Endodermal cell (in vitro differentiated cells): ENCODE data around the gene YAP1. TPM values are rescaled to one million over a fixed set of nuclear protein-coding genes. Genes with fewer than 3 reads are reported as not detected.

Source experiments
- DNase-seq: peaks from one replicate; pipeline ENCODE4 v3.0.0-alpha.2; 2017
- H3K27ac ChIP-seq: 2 replicates; pipeline ENCODE4 v1.5.1; 2013; ENCODE audit warnings: mild to moderate bottlenecking, low read depth, low read length, moderate library complexity
- H3K27me3 ChIP-seq: 2 replicates; pipeline ENCODE4 v1.6.1; 2013; ENCODE audit warnings: mild to moderate bottlenecking, low read length, moderate library complexity; ENCODE audit not compliant: insufficient read depth, control insufficient read depth, poor library complexity, severe bottlenecking
- H3K36me3 ChIP-seq: 2 replicates; pipeline ENCODE4 v1.7.0; 2013; ENCODE audit warnings: mild to moderate bottlenecking, low read length, moderate library complexity; ENCODE audit not compliant: control insufficient read depth, insufficient read depth
- H3K4me1 ChIP-seq: one replicate; pipeline ENCODE4 v1.7.0; 2013; ENCODE audit warnings: low read length; ENCODE audit not compliant: control insufficient read depth, insufficient read depth
- H3K4me3 ChIP-seq: 2 replicates; pipeline ENCODE4 v1.5.1; 2013; ENCODE audit warnings: mild to moderate bottlenecking, low read length, moderate library complexity
- H3K9ac ChIP-seq: 2 replicates; pipeline ENCODE4 v1.6.1; 2013; ENCODE audit warnings: mild to moderate bottlenecking, low read length, moderate library complexity; ENCODE audit not compliant: poor library complexity, severe bottlenecking; ENCODE audit errors: extremely low read depth
- H3K9me3 ChIP-seq: 2 replicates; pipeline ENCODE4 v1.6.1; 2013; ENCODE audit warnings: mild to moderate bottlenecking, low read length, moderate library complexity; ENCODE audit not compliant: control insufficient read depth
- H3K27ac Mint-ChIP-seq: 2 replicates; pipeline ENCODE4 v1.8.0; 2020; ENCODE audit warnings: mixed read lengths
- H3K27me3 Mint-ChIP-seq: 2 replicates; pipeline ENCODE4 v1.8.0; 2021; ENCODE audit warnings: mild to moderate bottlenecking, mixed read lengths; ENCODE audit not compliant: insufficient read depth
- H3K36me3 Mint-ChIP-seq: 2 replicates; pipeline ENCODE4 v1.8.0; 2020; ENCODE audit warnings: low read depth, mixed read lengths
- H3K4me1 Mint-ChIP-seq: 2 replicates; pipeline ENCODE4 v1.8.0; 2020; ENCODE audit warnings: mixed read lengths
- H3K4me3 Mint-ChIP-seq: 2 replicates; pipeline ENCODE4 v1.8.0; 2020; ENCODE audit warnings: mild to moderate bottlenecking, moderate library complexity, mixed read lengths
- H3K9me3 Mint-ChIP-seq: 2 replicates; pipeline ENCODE4 v1.8.0; 2020; ENCODE audit warnings: mild to moderate bottlenecking, mixed read lengths
- WGBS, 2 experiments: methylation state at CpG; one replicate each; pipeline versions ENCODE4 v1.1.5 to v1.1.7; 2013; ENCODE audit warnings: missing lambda C conversion rate in 2 of 2, mixed read lengths in 1 of 2; ENCODE audit not compliant: insufficient coverage in 1 of 2, insufficient read length in 1 of 2; 5-methylcytosine and 5-hydroxymethylcytosine counted together
- total RNA-seq, 2 donors: library from RNA; stranded (reverse); fragmentation: NEBNext Ultra II Directional in 1 of 2; extraction: Animal tissue kit (Norgen Biotek cat#: 25700) in 1 of 2; gene quantifications; 2 replicates in 1 of 2; 3 replicates in 1 of 2; pipeline ENCODE4 v1.2.1, GENCODE V29; 2021
- TF ChIP-seq, protein P1 (sequence below): fragments of 200-600 bp; sonication (generic); conservative IDR thresholded peaks from 2 replicates; pipeline ENCODE4 v1.5.0; 2021; ENCODE audit warnings: antibody characterized with exemption, mild to moderate bottlenecking

Gene YAP1
- total RNA-seq, 2 donors from 2014 or later = 224 to 228 TPM

DNA sequence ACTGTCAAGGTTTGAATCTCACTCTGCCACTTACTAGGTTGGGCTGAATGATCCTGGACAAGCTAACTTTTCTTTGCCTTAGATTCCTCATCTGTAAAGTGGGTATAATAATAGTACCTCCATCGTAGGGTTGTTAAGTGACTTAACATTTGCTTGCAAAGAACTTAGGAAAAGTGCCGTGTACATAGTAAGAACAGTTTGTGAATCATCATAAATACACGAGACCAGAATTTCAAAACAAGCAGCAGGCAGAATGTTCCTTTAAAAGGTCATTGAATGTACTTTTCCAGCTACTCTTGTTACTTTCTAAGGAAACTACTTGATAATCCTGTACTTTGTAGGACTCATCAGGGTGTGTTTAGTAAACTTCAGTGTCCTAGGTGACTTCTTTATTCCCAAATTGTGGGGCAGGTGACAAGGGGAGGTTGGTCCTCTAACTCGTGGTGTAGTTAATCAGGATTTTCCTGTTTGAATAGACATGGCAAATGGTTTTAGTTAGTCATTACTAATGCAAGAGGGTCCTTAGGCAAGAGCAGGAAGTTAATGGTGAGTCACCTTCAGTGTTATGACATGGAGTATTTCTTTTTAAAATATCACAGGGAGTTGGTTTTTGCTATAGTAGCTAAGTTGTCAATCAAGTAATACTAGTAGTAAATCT is 67.9 kb downstream of the YAP1 start:
- Histone ChIP-seq H3K9ac (no peak overlapping the region), H3K4me3 (no peak overlapping the region), H3K36me3 (peaks cover 71% of the 10 kb centered on the region), H3K4me1 (peaks cover 4% of the 10 kb centered on the region), H3K27me3 (no peaks in the 10 kb centered on the region), H3K9me3 (peaks cover 12% of the 10 kb centered on the region), H3K27ac (no peak overlapping the region)
- Mint-ChIP-seq H3K4me1 (peaks cover 9% of the 10 kb centered on the region), H3K27me3 (no peaks in the 10 kb centered on the region), H3K36me3 (peaks cover 76% of the 10 kb centered on the region), H3K27ac (no peak overlapping the region), H3K4me3 (no peak overlapping the region), H3K9me3 (peaks cover 4% of the 10 kb centered on the region)
- TF ChIP-seq, protein P1, sequence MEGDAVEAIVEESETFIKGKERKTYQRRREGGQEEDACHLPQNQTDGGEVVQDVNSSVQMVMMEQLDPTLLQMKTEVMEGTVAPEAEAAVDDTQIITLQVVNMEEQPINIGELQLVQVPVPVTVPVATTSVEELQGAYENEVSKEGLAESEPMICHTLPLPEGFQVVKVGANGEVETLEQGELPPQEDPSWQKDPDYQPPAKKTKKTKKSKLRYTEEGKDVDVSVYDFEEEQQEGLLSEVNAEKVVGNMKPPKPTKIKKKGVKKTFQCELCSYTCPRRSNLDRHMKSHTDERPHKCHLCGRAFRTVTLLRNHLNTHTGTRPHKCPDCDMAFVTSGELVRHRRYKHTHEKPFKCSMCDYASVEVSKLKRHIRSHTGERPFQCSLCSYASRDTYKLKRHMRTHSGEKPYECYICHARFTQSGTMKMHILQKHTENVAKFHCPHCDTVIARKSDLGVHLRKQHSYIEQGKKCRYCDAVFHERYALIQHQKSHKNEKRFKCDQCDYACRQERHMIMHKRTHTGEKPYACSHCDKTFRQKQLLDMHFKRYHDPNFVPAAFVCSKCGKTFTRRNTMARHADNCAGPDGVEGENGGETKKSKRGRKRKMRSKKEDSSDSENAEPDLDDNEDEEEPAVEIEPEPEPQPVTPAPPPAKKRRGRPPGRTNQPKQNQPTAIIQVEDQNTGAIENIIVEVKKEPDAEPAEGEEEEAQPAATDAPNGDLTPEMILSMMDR = no peak
- DNase-seq = no peak
- WGBS, 2 experiments = 93 to 96% methylated on average over 4 of the region's 4 CpGs

DNA sequence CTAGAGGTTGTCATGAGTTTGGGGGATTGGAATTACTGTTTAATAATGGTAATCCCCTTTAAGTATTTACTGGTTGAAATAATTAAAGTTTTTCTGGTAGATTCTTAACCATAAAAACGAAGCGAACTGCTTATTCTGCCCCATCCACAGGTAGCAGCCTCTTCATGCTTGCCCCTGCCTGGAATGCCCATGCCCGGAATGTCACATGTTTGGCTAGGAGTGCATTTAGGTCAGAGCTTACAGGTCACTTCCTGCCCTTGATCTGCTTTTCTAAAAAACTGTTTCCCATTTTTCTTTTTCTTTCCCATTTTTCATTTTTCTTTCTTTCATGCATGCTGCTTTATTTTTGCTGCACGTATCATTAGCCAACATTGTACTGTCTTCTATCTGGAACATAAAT is 69.1 kb downstream of the YAP1 start:
- Histone ChIP-seq H3K9me3 (peaks cover 12% of the 10 kb centered on the region), H3K4me1 (peaks cover 4% of the 10 kb centered on the region), H3K27me3 (no peaks in the 10 kb centered on the region), H3K4me3 (no peak overlapping the region), H3K27ac (no peak overlapping the region), H3K9ac (no peak overlapping the region), H3K36me3 (peaks cover 69% of the 10 kb centered on the region)
- Mint-ChIP-seq H3K4me1 (peaks cover 16% of the 10 kb centered on the region), H3K4me3 (no peak overlapping the region), H3K27ac (no peak overlapping the region), H3K9me3 (peaks cover 4% of the 10 kb centered on the region), H3K27me3 (no peaks in the 10 kb centered on the region), H3K36me3 (peaks cover 75% of the 10 kb centered on the region)
- no peak for DNase-seq
- TF ChIP-seq, protein P1 = no peak
- WGBS, 2 experiments = 95 to 97% methylated on average over 4 of the region's 4 CpGs

GRCh38 chr11:102184269-102184987 is 74.2 kb downstream of the YAP1 start:
- H3K27ac Mint-ChIP-seq = peak overlapping the region; percentile 28

More at GRCh38 chr11:102184269-102184987, 74.2 kb downstream of the YAP1 start:
- Histone ChIP-seq H3K27me3 (no peaks in the 10 kb centered on the region), H3K4me1 (peaks cover 17% of the 10 kb centered on the region), H3K27ac (no peak overlapping the region), H3K9ac (no peak overlapping the region), H3K4me3 (no peak overlapping the region), H3K36me3 (peaks cover 38% of the 10 kb centered on the region), H3K9me3 (peaks cover 7% of the 10 kb centered on the region)
- DNase-seq = no peak
- Mint-ChIP-seq H3K27me3 (no peaks in the 10 kb centered on the region), H3K4me3 (no peak overlapping the region), H3K36me3 (peaks cover 29% of the 10 kb centered on the region), H3K9me3 (peaks cover 4% of the 10 kb centered on the region), H3K4me1 (peaks cover 44% of the 10 kb centered on the region)
- 89 to 100% methylated on average over 2 to 3 of the region's 3 CpGs for WGBS, 2 experiments
- TF ChIP-seq, protein P1 = peak; percentile 14
